ENCODE results near the gene BIRC5.
"Not testable (repeated sequence)": the region's sequence is repeated elsewhere in the genome, so short reads cannot be mapped to it uniquely, and the experiment has no call there.

The BIRC5 gene

GRCh38 chr17:78226055-78226758 is 12.2 kb downstream of the BIRC5 start:
- no peak for DNase-seq

- DNase-seq = no peak
Observed at GRCh38 chr17:78226759-78227454, 12.9 kb downstream of the BIRC5 start.

GRCh38 chr17:78227455-78227916 is 13.4 kb downstream of the BIRC5 start:
- DNase-seq = no peak

- no peak for DNase-seq
Observed at GRCh38 chr17:78228176-78228575, 14.1 kb downstream of the BIRC5 start.

GRCh38 chr17:78230252-78230962 is 16.4 kb downstream of the BIRC5 start:
- no peak for DNase-seq

- DNase-seq = no peak
Observed at GRCh38 chr17:78230996-78231935, 17.2 kb downstream of the BIRC5 start, which contains the start of gene TMEM235. Gene TMEM235 (plus strand): TSS chr17:78231631. CDS start chr17:78232024, 393 bp downstream.

- no peak for DNase-seq
Observed at GRCh38 chr17:78231991-78232858, 18.2 kb downstream of the BIRC5 start.

GRCh38 chr17:78232859-78233173 is 18.8 kb downstream of the BIRC5 start:
- DNase-seq = no peak

GRCh38 chr17:78233678-78234077 is 19.6 kb downstream of the BIRC5 start:
- no peak for DNase-seq

GRCh38 chr17:78234261-78234865 is 20.3 kb downstream of the BIRC5 start:
- no peak for DNase-seq

GRCh38 chr17:78235022-78235421 is 21.0 kb downstream of the BIRC5 start:
- not testable (repeated sequence) for DNase-seq

- DNase-seq = no peak
Observed at GRCh38 chr17:78235885-78236284, 21.8 kb downstream of the BIRC5 start.

GRCh38 chr17:78236362-78237127 is 22.5 kb downstream of the BIRC5 start:
- no peak for DNase-seq

- DNase-seq = no peak
Observed at GRCh38 chr17:78237401-78238012, 23.5 kb downstream of the BIRC5 start.

GRCh38 chr17:78238823-78239488 is 24.9 kb downstream of the BIRC5 start:
- no peak for DNase-seq

- DNase-seq = no peak
Observed at GRCh38 chr17:78239489-78239931, 25.5 kb downstream of the BIRC5 start.

GRCh38 chr17:78240012-78240655 is 26.1 kb downstream of the BIRC5 start:
- no peak for DNase-seq

- DNase-seq = no peak
Observed at GRCh38 chr17:78240839-78241238, 26.8 kb downstream of the BIRC5 start.
